HepG2 (cell line): ENCODE measurements around the gene ALOX12. TPM values are rescaled to one million over a fixed set of nuclear protein-coding genes. Genes with fewer than 3 reads are reported as not detected.
A peak's percentile ranks its signal among the peaks of the same experiment; 100 is the strongest.

Experiments
- AGO2 ChIP-seq: fragments of 200-400 bp; formaldehyde crosslinking; optimal IDR thresholded peaks from 2 replicates; pipeline ENCODE3; 2017; ENCODE audit warnings: mild to moderate bottlenecking, low read depth, low read length, moderate library complexity
- AKNA ChIP-seq: sonication (generic); formaldehyde crosslinking; IDR thresholded peaks from 2 replicates; pipeline ENCODE4 v1.4.0; 2020; ENCODE audit warnings: missing genetic modification reagents, borderline replicate concordance
- ATF1 ChIP-seq: IDR thresholded peaks from 2 replicates; pipeline ENCODE4 v1.6.1; 2016; ENCODE audit warnings: mild to moderate bottlenecking, control low read depth
- DNMT1 ChIP-seq: sonication (generic); formaldehyde crosslinking; IDR thresholded peaks from 2 replicates; pipeline ENCODE4 v1.5.1; 2020; ENCODE audit warnings: mild to moderate bottlenecking, missing genetic modification reagents
- EEA1 ChIP-seq: sonication (generic); formaldehyde crosslinking; IDR thresholded peaks from 2 replicates; pipeline ENCODE4 v1.5.1; 2020; ENCODE audit warnings: mild to moderate bottlenecking, missing genetic modification reagents, borderline replicate concordance
- JUND ChIP-seq: sonication (generic); formaldehyde crosslinking; IDR thresholded peaks from 2 replicates; pipeline ENCODE4 v1.8.0; 2022; ENCODE audit warnings: mild to moderate bottlenecking, missing genetic modification reagents
- KDM5B ChIP-seq: sonication (generic); formaldehyde crosslinking; IDR thresholded peaks from 2 replicates; pipeline ENCODE4 v1.4.0; 2020; ENCODE audit warnings: missing genetic modification reagents, mild to moderate bottlenecking, borderline replicate concordance
- NFIB ChIP-seq: sonication (generic); formaldehyde crosslinking; IDR thresholded peaks from 2 replicates; pipeline ENCODE4 v1.9.0; 2021; ENCODE audit warnings: missing genetic modification reagents, mild to moderate bottlenecking, borderline replicate concordance
- NR2F2 ChIP-seq: IDR thresholded peaks from 2 replicates; pipeline ENCODE4 v1.6.1; 2012; ENCODE audit warnings: low read depth, inconsistent platforms, borderline replicate concordance
- RAD51 ChIP-seq: fragments of 450-650 bp; IDR thresholded peaks from 2 replicates; pipeline ENCODE4 v1.6.1; 2016; ENCODE audit warnings: borderline replicate concordance
- REL ChIP-seq: sonication (generic); formaldehyde crosslinking; conservative IDR thresholded peaks from 2 replicates; pipeline ENCODE4 v1.8.0; 2022; ENCODE audit warnings: mild to moderate bottlenecking, missing genetic modification reagents, moderate library complexity
- SAFB2 ChIP-seq: sonication (generic); formaldehyde crosslinking; IDR thresholded peaks from 2 replicates; pipeline ENCODE4 v1.5.1; 2020; ENCODE audit warnings: missing genetic modification reagents, low read depth, mild to moderate bottlenecking, borderline replicate concordance
- SYNCRIP ChIP-seq: fragments of 200-400 bp; formaldehyde crosslinking; IDR thresholded peaks from 2 replicates; pipeline ENCODE4 v1.6.1; 2018; ENCODE audit warnings: mild to moderate bottlenecking, low read depth, low read length; ENCODE audit not compliant: insufficient read depth
- ZBTB20 ChIP-seq: sonication (generic); formaldehyde crosslinking; IDR thresholded peaks from 2 replicates; pipeline ENCODE4 v1.8.1; 2023; ENCODE audit warnings: missing genetic modification reagents, low read depth, mild to moderate bottlenecking, borderline replicate concordance
- ZNF160 ChIP-seq: sonication (generic); formaldehyde crosslinking; IDR thresholded peaks from 2 replicates; pipeline ENCODE4 v1.8.0; 2022; ENCODE audit warnings: mild to moderate bottlenecking, inconsistent platforms, missing genetic modification reagents
- ZNF230 ChIP-seq: sonication (generic); formaldehyde crosslinking; IDR thresholded peaks from 2 replicates; pipeline ENCODE4 v1.4.0; 2020; ENCODE audit warnings: mild to moderate bottlenecking, missing genetic modification reagents
- ZNF296 ChIP-seq: sonication (generic); formaldehyde crosslinking; conservative IDR thresholded peaks from 2 replicates; pipeline ENCODE4 v1.5.0; 2020; ENCODE audit warnings: mild to moderate bottlenecking, missing genetic modification reagents
- ZNF432 ChIP-seq: sonication (generic); formaldehyde crosslinking; IDR thresholded peaks from 2 replicates; pipeline ENCODE4 v1.5.0; 2020; ENCODE audit warnings: missing genetic modification reagents, mild to moderate bottlenecking, borderline replicate concordance
- ZNF569 ChIP-seq: sonication (generic); formaldehyde crosslinking; IDR thresholded peaks from 2 replicates; pipeline ENCODE4 v1.5.0; 2020; ENCODE audit warnings: mild to moderate bottlenecking, missing genetic modification reagents, moderate library complexity, borderline replicate concordance
- ZNF609 ChIP-seq: sonication (generic); formaldehyde crosslinking; IDR thresholded peaks from 2 replicates; pipeline ENCODE4 v1.4.0; 2020; ENCODE audit warnings: mild to moderate bottlenecking, missing genetic modification reagents, borderline replicate concordance
- polyA plus RNA-seq, 8 experiments: library from polyadenylated mRNA; depleted of rRNA in 3 of 8; stranded (reverse) in 7 of 8; unstranded in 1 of 8; fragments of >200 nt; fragmentation: Illumina TruSeq in 4 of 8; extraction: Trizol in 4 of 8; gene quantifications; 2 replicates each; pipeline versions ENCODE4 v1.2.1 to v1.2.3, GENCODE V29; 2011 to 2016; ENCODE audit warnings: low read depth in 4 of 8, missing spikeins in 1 of 8, mixed read lengths in 1 of 8; ENCODE audit not compliant: insufficient read depth in 1 of 8
- total RNA-seq, 5 experiments: library from RNA; depleted of rRNA; stranded (reverse); fragments of >200 nt; fragmentation: Illumina TruSeq; extraction: Trizol; gene quantifications; 2 replicates each; pipeline ENCODE4 v1.2.3, GENCODE V29; 2016; ENCODE audit warnings: low read depth in 1 of 5

Gene ALOX12
- total and polyA plus RNA-seq, 2 of the 13 experiments (the other 11 are each of a cell fraction or from before 2014, with no cell fraction given), result not detected

- TF ChIP-seq AKNA (CRISPR knock-in tag), result no peak
- no peak for TF ChIP-seq ZNF296
- TF ChIP-seq SAFB2, result peak; percentile 92
- TF ChIP-seq ZNF569, result no peak
- TF ChIP-seq ATF1 (CRISPR knock-in tag), result peak; percentile 67
- no peak for TF ChIP-seq NR2F2
- no peak for TF ChIP-seq RAD51
- peak; percentile 87; the same call in 1 of the 2 replicates for TF ChIP-seq KDM5B (CRISPR knock-in tag)
- no peak for TF ChIP-seq EEA1 (CRISPR knock-in tag)
- peak; percentile 69; the same call in 1 of the 2 replicates for TF ChIP-seq REL (CRISPR knock-in tag)
- TF ChIP-seq SYNCRIP, result no peak
- peak; percentile 67; the same call in 1 of the 2 replicates for TF ChIP-seq ZNF160 (CRISPR knock-in tag)
- peak; percentile 91 for TF ChIP-seq JUND (CRISPR knock-in tag)
- peak; percentile 64; the same call in 1 of the 2 replicates for TF ChIP-seq ZNF609 (CRISPR knock-in tag)
- no peak; the same call in 1 of the 2 replicates for TF ChIP-seq ZNF230 (CRISPR knock-in tag)
- TF ChIP-seq AGO2, result peak; percentile 94
- TF ChIP-seq NFIB (CRISPR knock-in tag), result no peak
- TF ChIP-seq DNMT1 (CRISPR knock-in tag), result 0 out of 2 replicates have a peak, but pooled peaks have one; percentile 38
- TF ChIP-seq ZNF432 (CRISPR knock-in tag), result no peak
- peak; percentile 24; the same call in 1 of the 2 replicates for TF ChIP-seq ZBTB20 (CRISPR knock-in tag)
Measured at GRCh38 chr17:7014261-7014994, 18.6 kb downstream of the ALOX12 start (continued).
